Stomach (tissue), 9 donors: Measurements from ENCODE around the gene PIMREG. TPM values are rescaled to one million over a fixed set of nuclear protein-coding genes. Genes with fewer than 3 reads are reported as not detected.

Experiments
- DNase-seq, 2 donors: peaks; one replicate each; pipeline versions ENCODE4 v3.0.0 to v3.0.0-alpha.2; 2013 to 2019
- H3K27ac ChIP-seq, 5 donors: fragments of 200-600 bp in 4 of 5; sonication (generic) in 4 of 5; one replicate each; pipeline ENCODE4 v1.5.1; 2013 to 2019; ENCODE audit warnings: mild to moderate bottlenecking in 1 of 5, moderate library complexity in 1 of 5
- H3K27me3 ChIP-seq, 3 donors: fragments of 200-600 bp; sonication (generic); one replicate each; pipeline ENCODE4 v1.5.1; 2017 to 2019; ENCODE audit warnings: mixed run types in 1 of 3
- H3K36me3 ChIP-seq, 4 donors: fragments of 200-600 bp; sonication (generic); 1 replicate in 3 of 4; 2 replicates in 1 of 4; pipeline ENCODE4 v1.5.1; 2016 to 2019
- H3K4me1 ChIP-seq, 4 donors: fragments of 200-600 bp; sonication (generic); one replicate each; pipeline ENCODE4 v1.5.1; 2016 to 2019
- H3K4me3 ChIP-seq, 4 donors: fragments of 200-600 bp; sonication (generic) in 3 of 4; one replicate each; pipeline ENCODE4 v1.5.1; 2016 to 2019; ENCODE audit warnings: mild to moderate bottlenecking in 1 of 4
- H3K9me3 ChIP-seq, 4 donors: fragments of 200-600 bp; sonication (generic); one replicate each; pipeline ENCODE4 v1.5.1; 2016 to 2019
- CTCF ChIP-seq, 7 experiments: fragments of 450-650 bp in 4 of 7; fragments of 200-600 bp in 3 of 7; sonication (generic) in 3 of 7; IDR thresholded peaks; one replicate each; pipeline ENCODE4 v1.5.1; 2016 to 2019; ENCODE audit warnings: antibody characterized with exemption in 7 of 7, control low read depth in 2 of 7, mild to moderate bottlenecking in 1 of 7
- EP300 ChIP-seq: sonication (generic); formaldehyde crosslinking; IDR thresholded peaks from one replicate; pipeline ENCODE4 v1.6.1; 2017; ENCODE audit warnings: antibody characterized with exemption
- POLR2A ChIP-seq, 4 donors: fragments of 450-650 bp; IDR thresholded peaks; one replicate each; pipeline ENCODE4 v1.6.1; 2016; ENCODE audit warnings: antibody characterized with exemption in 4 of 4, control low read depth in 2 of 4, mild to moderate bottlenecking in 1 of 4, moderate library complexity in 1 of 4
- POLR2AphosphoS5 ChIP-seq, 3 donors: sonication (generic); formaldehyde crosslinking; IDR thresholded peaks; one replicate each; pipeline ENCODE4 v1.6.1; 2016; ENCODE audit warnings: antibody characterized with exemption in 3 of 3
- WGBS, 5 donors: extraction: QIAGEN DNeasy Blood & Tissue Kit in 3 of 5; methylation state at CpG; one replicate each; pipeline versions ENCODE4 v1.1.5 to v1.1.7; 2013 to 2018; 5-methylcytosine and 5-hydroxymethylcytosine counted together
- intact Hi-C: fragments of 100-400 bp; cut with DNase I; formaldehyde crosslinking; loops from one replicate; pipeline ENCODE4 v1.15.1; 2023; ENCODE audit warnings: low total_unique reads
- polyA plus RNA-seq, 3 donors: library from polyadenylated mRNA; stranded (reverse); fragments of 200-250 nt; gene quantifications; one replicate each; pipeline ENCODE4 v1.2.3, GENCODE V29; 2013
- total RNA-seq, 5 donors: library from RNA; depleted of rRNA; stranded (reverse); fragments of >200 nt; gene quantifications; one replicate each; pipeline versions ENCODE4 v1.1.0 to v1.2.3, GENCODE V29; 2014 to 2016
- donor health status: healthy with polysubstance abuse.
- donor health status: Bipolar disorder and iron deficiency.
- donor health status: healthy.

PIMREG gene
- total and polyA plus RNA-seq, 8 donors, result 0.76 to 8.5 (median 1.9) TPM

GRCh38 chr17:6421700-6422604 lies 22.3 kb upstream of the PIMREG start:
- TF ChIP-seq POLR2AphosphoS5 (IDR thresholded peaks at IDR 0.05) (no peak), CTCF (IDR thresholded peaks at IDR 0.05) (peak in 5 of 7 experiments; percentile 57 to 79 (median 73)), EP300 (no peak), POLR2A (IDR thresholded peaks at IDR 0.05) (no peak)
- whole genome bisulfite sequencing, 5 donors, result 23 to 31% (median 26%) methylated on average over 11 to 13 of the region's 13 CpGs
- H3K27ac ChIP-seq, result no peak overlapping the region
- H3K36me3 ChIP-seq, result no peaks in the 10 kb centered on the region
- H3K9me3 ChIP-seq, result no peaks in the 10 kb centered on the region
- H3K4me1 ChIP-seq, result no peaks in the 10 kb centered on the region
- DNase-seq, result peak; percentile 77 to 91
- intact Hi-C loops, result loop anchor here (2.0 kb wide), 1 partner anchor 837 kb away; the partner anchor contains the start of gene NLRP1
- H3K27me3 ChIP-seq, result peaks cover 0 to 61% (median 11%) of the 10 kb centered on the region in 3 donors
- H3K4me3 ChIP-seq, result no peak overlapping the region

GRCh38 chr17:6422654-6423241 lies 21.5 kb upstream of the PIMREG start:
- peaks cover 0 to 55% (median 11%) of the 10 kb centered on the region in 3 donors for H3K27me3 ChIP-seq
- H3K9me3 ChIP-seq, result no peaks in the 10 kb centered on the region
- intact Hi-C loops, result loop anchor here (2.0 kb wide), 1 partner anchor 838 kb away; the partner anchor contains the start of gene NLRP1
- H3K36me3 ChIP-seq, result no peaks in the 10 kb centered on the region
- WGBS, 5 donors, result 54 to 67% (median 60%) methylated on average over 13 of the region's 13 CpGs
- H3K27ac ChIP-seq, result no peak overlapping the region
- TF ChIP-seq POLR2A (IDR thresholded peaks at IDR 0.05) (no peak), POLR2AphosphoS5 (IDR thresholded peaks at IDR 0.05) (no peak), EP300 (no peak), CTCF (IDR thresholded peaks at IDR 0.05) (no peak)
- DNase-seq, result no peak
- no peak overlapping the region for H3K4me3 ChIP-seq
- peaks cover 0 to 6% (median 0%) of the 10 kb centered on the region in 4 donors for H3K4me1 ChIP-seq

- Histone ChIP-seq H3K4me1 (peaks cover 0 to 10% (median 0%) of the 10 kb centered on the region in 4 donors), H3K27me3 (peaks cover 0 to 52% (median 11%) of the 10 kb centered on the region in 3 donors), H3K4me3 (no peak overlapping the region), H3K36me3 (no peaks in the 10 kb centered on the region), H3K9me3 (no peaks in the 10 kb centered on the region), H3K27ac (no peak overlapping the region)
- 68 to 76% (median 72%) methylated on average over 14 of the region's 14 CpGs for WGBS, 5 donors
- no peak for TF ChIP-seq POLR2AphosphoS5 (IDR thresholded peaks at IDR 0.05)
- TF ChIP-seq POLR2A (IDR thresholded peaks at IDR 0.05), result no peak
- no peak for TF ChIP-seq EP300
- no peak for TF ChIP-seq CTCF (IDR thresholded peaks at IDR 0.05)
- no peak for DNase-seq
- intact Hi-C loops, result loop anchor here (2.0 kb wide), 1 partner anchor 839 kb away; the partner anchor contains the start of gene NLRP1
These were observed 20.3 kb upstream of the PIMREG start for GRCh38 chr17:6423931-6424330.

- H3K27ac ChIP-seq, result no peak overlapping the region
- no peak overlapping the region for H3K4me3 ChIP-seq
- WGBS, 5 donors, result 87 to 91% (median 88%) methylated on average over 6 to 18 of the region's 18 CpGs
- no peak for DNase-seq
- peaks cover 0 to 52% (median 8%) of the 10 kb centered on the region in 3 donors for H3K27me3 ChIP-seq
- H3K4me1 ChIP-seq, result peaks cover 0 to 10% (median 0%) of the 10 kb centered on the region in 4 donors
- H3K9me3 ChIP-seq, result peaks cover 0 to 1% (median under 1%) of the 10 kb centered on the region in 4 donors
- intact Hi-C loops, result no loop called here
- H3K36me3 ChIP-seq, result no peaks in the 10 kb centered on the region
- no peak for TF ChIP-seq POLR2AphosphoS5 (IDR thresholded peaks at IDR 0.05)
- TF ChIP-seq CTCF (IDR thresholded peaks at IDR 0.05), result no peak
- no peak for TF ChIP-seq POLR2A (IDR thresholded peaks at IDR 0.05)
- no peak for TF ChIP-seq EP300
These were observed 18.8 kb upstream of the PIMREG start for GRCh38 chr17:6425407-6425806.
